Heart right ventricle (tissue), 16 donors: ENCODE results near the gene RAPGEF5. TPM values are rescaled to one million over a fixed set of nuclear protein-coding genes. Genes with fewer than 3 reads are reported as not detected.

Experiments
- ATAC-seq, 8 donors: fragments of 200-7000 bp; cut with Tn5 transposase; one replicate each; pipeline ENCODE4 v1.9.1; 2020; ENCODE audit warnings: mild to moderate bottlenecking in 8 of 8, moderate library complexity in 8 of 8, moderate number of reproducible peaks in 1 of 8
- DNase-seq, 2 donors: peaks; one replicate each; pipeline ENCODE4 v3.0.0-alpha.2; 2020
- H3K27ac ChIP-seq, 10 donors: fragments of 200-600 bp; sonication (generic) in 2 of 10; one replicate each; pipeline versions ENCODE4 v1.5.0 to v1.8.0; 2020 to 2022; ENCODE audit warnings: mild to moderate bottlenecking in 3 of 10
- H3K27me3 ChIP-seq, 7 donors: fragments of 200-600 bp; one replicate each; pipeline ENCODE4 v1.8.0; 2021 to 2022; ENCODE audit warnings: mild to moderate bottlenecking in 2 of 7
- H3K36me3 ChIP-seq, 9 donors: fragments of 200-600 bp; sonication (generic) in 1 of 9; one replicate each; pipeline versions ENCODE4 v1.5.0 to v1.8.0; 2020 to 2022; ENCODE audit warnings: mild to moderate bottlenecking in 2 of 9
- H3K4me1 ChIP-seq, 9 donors: fragments of 200-600 bp; sonication (generic) in 1 of 9; one replicate each; pipeline versions ENCODE4 v1.5.0 to v1.8.0; 2020 to 2022; ENCODE audit warnings: mild to moderate bottlenecking in 4 of 9
- H3K4me3 ChIP-seq, 10 donors: fragments of 200-600 bp; sonication (generic) in 2 of 10; one replicate each; pipeline versions ENCODE4 v1.5.0 to v1.8.0; 2020 to 2022; ENCODE audit warnings: mild to moderate bottlenecking in 7 of 10, moderate library complexity in 2 of 10
- H3K9me3 ChIP-seq, 11 donors: fragments of 200-600 bp in 10 of 11; sonication (generic) in 2 of 11; one replicate each; pipeline versions ENCODE4 v1.5.0 to v1.8.0; 2013 to 2022; ENCODE audit warnings: mild to moderate bottlenecking in 2 of 11, control low read depth in 1 of 11, moderate library complexity in 1 of 11
- WGBS, 2 donors: extraction: QIAGEN DNeasy Blood & Tissue Kit; methylation state at CpG; one replicate each; pipeline ENCODE4 v1.1.7; 2013; ENCODE audit warnings: inconsistent platforms in 1 of 2; 5-methylcytosine and 5-hydroxymethylcytosine counted together
- intact Hi-C, 10 donors: fragments of 100-400 bp; cut with DNase I; formaldehyde crosslinking; loops; one replicate each; pipeline versions ENCODE4 v1.11.1 to v1.14.2; 2022
- polyA plus RNA-seq, 2 donors: library from polyadenylated mRNA; stranded (reverse); fragments of 200-250 nt; gene quantifications; one replicate each; pipeline ENCODE4 v1.2.3, GENCODE V29; 2013
- total RNA-seq, 10 donors: library from RNA; stranded (reverse); fragmentation: NEBNext Ultra II Directional in 3 of 10; extraction: Animal tissue kit (Norgen Biotek cat#: 25700) in 3 of 10; gene quantifications; one replicate each; pipeline versions ENCODE4 v1.2.1 to v1.2.4, GENCODE V29; 2021 to 2023
- TF ChIP-seq, protein P1 (sequence below), 9 donors: fragments of 200-600 bp; sonication (generic) in 2 of 9; IDR thresholded peaks; one replicate each; pipeline versions ENCODE4 v1.5.0 to v1.8.0; 2021 to 2022; ENCODE audit warnings: antibody characterized with exemption in 9 of 9, mild to moderate bottlenecking in 5 of 9, moderate library complexity in 1 of 9
- donor health status: Arrhythmogenic right ventricular cardiomyopathy.
- donor health status: ischemic (EF 13 %, LVEDD 7.1; RV severe dilation, severe dysfunction).
- donor health status: healthy with polysubstance abuse.
- donor health status: DM: no; HTN: yes; CAD: no.
- donor health status: DM: no; HTN: no; CAD: no.
- donor health status: ischemic (EF 25% LVEDD 6.9; RV normal size, moderate dysfunction).
- donor health status: ischemic (EF 25% LVEDD 5.7; RV mildly dilated, moderate dysfunction).
- donor health status: healthy.
- donor health status: DM: yes; HTN: yes; CAD: no.
- donor health status: Ischemic cardiomyopathy.
- donor health status: ischemic (EF 35%, LVEDD 5.7; RV mildly dilated, moderate dysfunction).
- donor health status: nonischemic (EF 11% LVEDD 7.7; RV severe dilation, severe dysfunction).
- donor health status: DM: yes; HTN: yes; CAD: no.
- donor health status: PGD.
- donor health status: ischemic (EF 29% LVEDD 5.4; RV normal size, mild dysfunction).
- donor health status: nonischemic (EF 23%, LVEDD 6.1; RV moderate dilation, normal function).

RAPGEF5 gene
- total and polyA plus RNA-seq, 12 donors: 4.3 to 33.3 (median 14.3) TPM

DNA sequence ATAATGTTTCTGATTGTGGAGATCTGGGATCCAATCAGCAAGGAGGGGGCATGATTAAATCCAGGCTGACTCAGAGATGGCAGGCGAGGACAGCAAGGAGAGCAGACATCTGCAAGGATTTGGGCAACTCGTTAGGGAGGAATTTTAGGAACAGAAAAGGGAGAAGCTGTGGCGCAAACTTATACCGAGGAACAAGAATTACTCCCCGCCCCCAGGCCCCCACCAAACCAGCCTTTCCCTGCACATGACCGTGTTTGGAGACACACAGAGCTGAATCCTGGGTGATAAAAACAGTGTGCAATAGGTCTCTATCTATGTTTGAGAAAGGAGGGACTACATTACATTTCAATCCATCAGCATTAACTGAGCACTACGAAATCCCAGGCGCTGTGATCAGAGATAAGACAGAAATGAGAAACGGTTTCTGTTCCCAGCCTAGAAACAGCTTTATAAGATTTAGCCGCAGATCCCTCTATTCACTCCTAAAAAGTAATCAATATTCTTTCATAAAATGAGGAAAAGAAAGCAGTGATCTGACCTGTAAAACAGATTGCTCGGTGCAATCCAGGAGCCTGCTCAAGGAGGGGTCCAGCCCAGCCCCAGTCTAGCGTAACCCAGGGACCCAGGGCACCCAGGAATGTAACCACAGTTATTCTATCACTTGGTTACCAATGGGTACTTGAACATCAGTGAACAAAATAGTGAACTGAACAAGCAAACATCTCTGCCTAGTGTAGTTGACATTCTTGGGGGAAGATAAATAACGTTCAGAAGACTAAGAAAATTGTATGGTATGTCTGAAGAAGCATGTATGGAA is 37.2 kb upstream of the RAPGEF5 start:
- DNase-seq (no peak), ATAC-seq (no peak)
- Histone ChIP-seq H3K36me3 (no peaks in the 10 kb centered on the region), H3K27ac (no peak overlapping the region), H3K4me3 (no peak overlapping the region), H3K9me3 (no peaks in the 10 kb centered on the region), H3K4me1 (peaks cover 0 to 5% (median 0%) of the 10 kb centered on the region in 9 donors), H3K27me3 (peaks cover 0 to 7% (median 0%) of the 10 kb centered on the region in 7 donors)
- TF ChIP-seq, protein P1, sequence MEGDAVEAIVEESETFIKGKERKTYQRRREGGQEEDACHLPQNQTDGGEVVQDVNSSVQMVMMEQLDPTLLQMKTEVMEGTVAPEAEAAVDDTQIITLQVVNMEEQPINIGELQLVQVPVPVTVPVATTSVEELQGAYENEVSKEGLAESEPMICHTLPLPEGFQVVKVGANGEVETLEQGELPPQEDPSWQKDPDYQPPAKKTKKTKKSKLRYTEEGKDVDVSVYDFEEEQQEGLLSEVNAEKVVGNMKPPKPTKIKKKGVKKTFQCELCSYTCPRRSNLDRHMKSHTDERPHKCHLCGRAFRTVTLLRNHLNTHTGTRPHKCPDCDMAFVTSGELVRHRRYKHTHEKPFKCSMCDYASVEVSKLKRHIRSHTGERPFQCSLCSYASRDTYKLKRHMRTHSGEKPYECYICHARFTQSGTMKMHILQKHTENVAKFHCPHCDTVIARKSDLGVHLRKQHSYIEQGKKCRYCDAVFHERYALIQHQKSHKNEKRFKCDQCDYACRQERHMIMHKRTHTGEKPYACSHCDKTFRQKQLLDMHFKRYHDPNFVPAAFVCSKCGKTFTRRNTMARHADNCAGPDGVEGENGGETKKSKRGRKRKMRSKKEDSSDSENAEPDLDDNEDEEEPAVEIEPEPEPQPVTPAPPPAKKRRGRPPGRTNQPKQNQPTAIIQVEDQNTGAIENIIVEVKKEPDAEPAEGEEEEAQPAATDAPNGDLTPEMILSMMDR (IDR thresholded peaks at IDR 0.05): no peak
- 60 to 72% methylated on average over 13 of the region's 13 CpGs for WGBS, 2 donors
- intact Hi-C loops: loop anchor here in 1 of 10 donors (2.0 kb wide), 1 partner anchor 15 kb away; no protein-coding TSS in a partner anchor

GRCh38 chr7:22390516-22390915 is 33.6 kb upstream of the RAPGEF5 start:
- WGBS, 2 donors: 40 to 41% methylated on average over 1 of the region's 1 CpG
- H3K27me3 ChIP-seq: peaks cover 0 to 7% (median 0%) of the 10 kb centered on the region in 7 donors
- intact Hi-C loops: no loop called here
- no peak overlapping the region for H3K4me3 ChIP-seq
- ATAC-seq: peak in 1 of 8 donors; percentile 26
- H3K27ac ChIP-seq: no peak overlapping the region
- H3K36me3 ChIP-seq: no peaks in the 10 kb centered on the region
- no peaks in the 10 kb centered on the region for H3K9me3 ChIP-seq
- TF ChIP-seq, protein P1 (IDR thresholded peaks at IDR 0.05): no peak
- no peak for DNase-seq
- peaks cover 0 to 5% (median 0%) of the 10 kb centered on the region in 9 donors for H3K4me1 ChIP-seq

DNA sequence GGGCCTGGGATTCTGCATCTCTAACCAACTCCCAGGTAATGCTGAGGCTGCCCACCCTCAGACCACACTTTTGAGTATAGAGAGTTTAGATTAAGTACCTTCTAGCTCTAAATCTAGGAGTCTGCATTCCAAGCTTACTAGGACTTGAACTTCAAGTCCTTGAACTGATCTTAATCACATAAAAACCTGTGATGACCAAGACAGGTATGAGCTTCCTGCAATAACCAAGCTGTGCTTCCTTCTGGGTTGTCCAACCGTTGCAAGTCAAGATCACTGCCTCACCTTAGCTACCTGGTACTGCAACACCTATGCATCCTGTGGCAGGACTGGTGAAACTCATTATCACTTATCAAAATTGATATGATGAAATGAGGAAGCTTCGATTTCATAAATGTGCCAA is 32.9 kb upstream of the RAPGEF5 start:
- Histone ChIP-seq H3K9me3 (no peaks in the 10 kb centered on the region), H3K4me3 (no peak overlapping the region), H3K36me3 (no peaks in the 10 kb centered on the region), H3K4me1 (peaks cover 0 to 5% (median 0%) of the 10 kb centered on the region in 9 donors), H3K27me3 (peaks cover 0 to 7% (median 0%) of the 10 kb centered on the region in 7 donors), H3K27ac (no peak overlapping the region)
- TF ChIP-seq, protein P1 (IDR thresholded peaks at IDR 0.05): no peak
- ATAC-seq: no peak
- no peak for DNase-seq
- intact Hi-C loops: no loop called here
- WGBS, 2 donors: 89 to 94% methylated on average over 2 of the region's 2 CpGs

DNA sequence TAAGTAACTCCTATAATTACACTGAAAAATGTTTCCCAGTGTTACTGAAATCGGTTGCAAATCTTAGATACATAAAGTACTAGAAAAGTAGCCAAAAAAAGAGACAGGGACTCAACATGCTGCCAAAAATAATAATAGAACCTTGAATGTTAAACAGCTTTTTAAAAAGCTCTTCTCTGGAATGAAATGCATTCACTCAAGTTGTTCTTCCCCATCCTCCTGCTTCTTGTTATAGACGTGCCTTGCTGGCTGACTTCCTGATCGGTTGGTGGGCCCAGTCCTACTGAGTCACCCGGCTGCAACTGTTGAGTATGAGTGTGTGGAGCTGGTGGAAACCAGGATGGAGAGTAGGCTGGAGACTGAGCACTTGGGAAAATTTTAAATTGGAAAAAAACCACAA is 30.6 kb upstream of the RAPGEF5 start:
- TF ChIP-seq, protein P1 (IDR thresholded peaks at IDR 0.05): no peak
- Histone ChIP-seq H3K4me3 (no peak overlapping the region), H3K27ac (peak overlapping the region in 2 of 10 donors; percentile 23 to 45), H3K9me3 (no peaks in the 10 kb centered on the region), H3K27me3 (no peaks in the 10 kb centered on the region), H3K4me1 (peaks cover 0 to 5% (median 0%) of the 10 kb centered on the region in 9 donors), H3K36me3 (no peaks in the 10 kb centered on the region)
- ATAC-seq (peak in 3 of 8 donors; percentile 29 to 57 (median 56)), DNase-seq (peak in 1 of 2 donors; percentile 16)
- intact Hi-C loops: no loop called here
- 60 to 64% methylated on average over 4 of the region's 4 CpGs for WGBS, 2 donors
